Left renal pelvis (tissue), 4 donors: ENCODE results near the gene HLA-DQB1. TPM values are rescaled to one million over a fixed set of nuclear protein-coding genes. Genes with fewer than 3 reads are reported as not detected.
"Not testable (repeated sequence)": the region's sequence is repeated elsewhere in the genome, so short reads cannot be mapped to it uniquely, and the experiment has no call there.

Experiments
- DNase-seq, 4 donors: peaks; one replicate each; pipeline ENCODE4 v3.0.0-alpha.2; 2013; ENCODE audit warnings: low read depth in 4 of 4, low spot score in 3 of 4
- polyA plus RNA-seq, 4 donors: library from polyadenylated mRNA; unstranded; fragments of 120-200 nt; gene quantifications; one replicate each; pipeline ENCODE4 v1.2.1, GENCODE V29; 2013; ENCODE audit not compliant: insufficient read length in 4 of 4

The HLA-DQB1 gene
- polyA plus RNA-seq, 4 donors, result 3.1 to 11.8 (median 6.1) TPM

DNA sequence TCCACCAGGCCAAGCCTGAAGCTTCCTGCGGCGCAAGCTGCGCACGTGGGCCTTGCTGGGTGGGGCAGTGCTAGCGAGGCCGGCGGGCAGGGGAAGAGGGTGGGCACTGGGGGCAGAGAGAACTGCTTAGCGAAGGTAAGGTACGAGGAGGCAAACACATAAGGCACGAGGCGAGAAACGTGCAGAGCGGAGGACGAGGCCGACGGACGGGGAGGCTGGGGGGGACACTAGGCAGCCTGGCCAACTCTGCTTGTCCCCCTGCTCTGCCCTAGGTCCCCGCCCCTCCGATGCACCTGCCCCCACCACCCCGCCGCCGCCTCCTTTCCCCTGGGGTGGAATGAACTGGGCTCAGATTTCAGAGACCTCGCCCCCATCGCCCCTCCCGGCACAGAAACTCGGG lies 2.1 kb downstream of the HLA-DQB1 start:
- no peak for DNase-seq

GRCh38 chr6:32662836-32663235 lies 3.6 kb downstream of the HLA-DQB1 start:
- no peak for DNase-seq

DNA sequence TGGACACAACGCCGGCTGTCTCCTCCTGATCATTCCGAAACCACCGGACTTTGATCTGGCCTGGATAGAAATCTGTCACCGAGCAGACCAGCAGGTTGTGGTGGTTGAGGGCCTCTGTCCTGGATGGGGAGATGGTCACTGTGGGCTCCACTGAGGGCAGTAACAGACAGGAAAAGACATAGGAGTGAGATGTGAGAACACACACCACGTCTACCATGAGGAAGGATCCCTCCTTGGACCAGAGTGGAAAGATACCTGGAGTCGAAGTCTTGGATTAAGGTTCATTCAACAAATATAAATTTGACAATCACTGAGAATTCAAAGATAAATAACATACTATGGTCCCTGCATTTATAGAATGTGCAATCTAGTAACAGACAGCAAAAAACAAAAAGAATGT lies 4.4 kb downstream of the HLA-DQB1 start:
- no peak for DNase-seq

GRCh38 chr6:32659856-32660595 lies 6.4 kb downstream of the HLA-DQB1 start:
- no peak for DNase-seq

GRCh38 chr6:32658268-32658897 lies 8.1 kb downstream of the HLA-DQB1 start:
- DNase-seq, result no peak

DNA sequence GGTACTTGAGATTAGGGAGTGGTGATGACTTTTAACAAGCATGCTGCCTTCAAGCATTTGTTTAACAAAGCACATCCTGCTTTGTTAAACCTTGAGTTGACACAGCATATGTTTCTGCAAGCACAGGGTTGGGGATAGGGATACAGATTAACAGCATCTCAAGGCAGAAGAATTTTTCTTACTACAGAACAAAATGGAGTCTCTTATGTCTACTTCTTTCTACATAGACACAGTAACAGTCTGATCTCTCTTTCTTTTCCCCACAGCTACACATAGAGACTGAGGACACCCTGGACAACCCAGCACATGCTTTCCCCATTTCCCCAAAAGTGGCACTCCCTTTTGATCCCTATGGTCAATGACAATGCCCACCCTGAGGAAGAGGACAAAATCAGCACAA lies 8.6 kb downstream of the HLA-DQB1 start:
- not testable (repeated sequence) for DNase-seq

DNA sequence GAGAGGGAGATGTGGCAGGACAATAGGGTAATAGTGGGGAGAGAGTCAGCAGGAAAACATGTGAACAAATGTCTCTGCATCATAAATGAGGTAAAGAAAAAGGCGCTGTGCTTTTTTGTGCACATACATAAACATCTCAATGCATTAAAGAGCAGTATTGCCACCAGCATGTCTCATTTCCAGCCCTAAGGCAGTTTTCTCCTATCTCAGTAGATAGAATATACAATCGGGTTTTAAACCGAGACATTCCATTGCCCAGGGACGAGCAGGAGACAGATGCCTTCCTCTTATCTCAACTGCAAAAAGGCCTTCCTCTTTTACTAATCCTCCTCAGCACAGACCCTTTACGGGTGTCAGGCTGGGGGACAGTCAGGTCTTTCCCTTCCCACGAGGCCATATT lies 9.1 kb downstream of the HLA-DQB1 start:
- not testable (repeated sequence) for DNase-seq

- DNase-seq, result no peak
These were observed 11.2 kb downstream of the HLA-DQB1 start for GRCh38 chr6:32655203-32655710.

- DNase-seq, result no peak
These were observed 21.3 kb downstream of the HLA-DQB1 start for GRCh38 chr6:32645047-32645703.

DNA sequence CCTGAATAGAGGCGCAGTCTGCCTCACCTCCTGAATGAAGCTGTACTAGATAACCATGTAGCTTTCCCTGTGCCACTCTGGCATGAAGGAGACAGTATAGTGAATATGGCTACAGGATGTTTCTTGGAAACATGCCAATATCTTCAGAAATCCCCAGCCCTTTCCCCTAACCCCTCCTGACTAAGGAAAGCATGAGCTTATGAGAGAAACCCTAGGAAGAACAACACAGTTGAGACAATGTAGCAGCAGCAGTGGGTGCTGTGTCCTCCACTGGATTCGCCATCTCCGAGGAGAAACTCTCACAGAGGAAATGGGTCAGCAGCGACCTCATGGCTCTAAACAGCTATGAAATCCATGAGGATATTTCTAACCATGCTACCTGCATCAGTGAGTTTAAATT lies 22.6 kb downstream of the HLA-DQB1 start:
- DNase-seq, result no peak

DNA sequence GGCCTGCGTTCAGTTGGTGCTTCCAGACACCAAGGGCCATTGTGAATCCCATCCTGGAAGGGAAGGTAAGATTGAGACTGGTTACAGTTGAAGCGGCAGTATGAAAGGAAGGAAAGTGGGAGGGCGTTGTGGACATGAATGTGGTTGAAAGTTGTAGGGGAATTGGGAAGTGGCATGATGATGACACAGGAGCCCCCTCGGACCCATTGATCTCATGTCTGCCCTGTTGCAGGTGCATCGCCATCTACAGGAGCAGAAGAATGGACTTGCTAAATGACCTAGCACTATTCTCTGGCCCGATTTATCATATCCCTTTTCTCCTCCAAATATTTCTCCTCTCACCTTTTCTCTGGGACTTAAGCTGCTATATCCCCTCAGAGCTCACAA lies 23.7 kb downstream of the HLA-DQB1 start:
- DNase-seq, result no peak

GRCh38 chr6:32641785-32642719 lies 24.4 kb downstream of the HLA-DQB1 start:
- DNase-seq, result not testable (repeated sequence)

DNA sequence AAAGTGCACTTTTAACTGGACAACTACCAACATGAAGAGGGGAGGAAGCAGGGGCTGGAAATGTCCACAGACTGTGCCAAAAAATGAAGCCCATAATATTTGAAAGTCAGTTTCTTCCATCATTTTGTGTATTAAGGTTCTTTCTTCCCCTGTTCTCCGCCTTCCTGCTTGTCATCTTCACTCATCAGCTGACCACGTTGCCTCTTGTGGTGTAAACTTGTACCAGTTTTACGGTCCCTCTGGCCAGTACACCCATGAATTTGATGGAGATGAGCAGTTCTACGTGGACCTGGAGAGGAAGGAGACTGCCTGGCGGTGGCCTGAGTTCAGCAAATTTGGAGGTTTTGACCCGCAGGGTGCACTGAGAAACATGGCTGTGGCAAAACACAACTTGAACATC lies 25.3 kb downstream of the HLA-DQB1 start:
- no peak for DNase-seq

- no peak for DNase-seq
These were observed 26.7 kb downstream of the HLA-DQB1 start for GRCh38 chr6:32639440-32640394.

GRCh38 chr6:32638532-32639219 lies 27.8 kb downstream of the HLA-DQB1 start:
- no peak for DNase-seq

- DNase-seq, result no peak
These were observed 28.6 kb downstream of the HLA-DQB1 start for GRCh38 chr6:32637883-32638282.

GRCh38 chr6:32637219-32637880 lies 29.1 kb downstream of the HLA-DQB1 start, which contains the start of gene HLA-DQA1:
Gene HLA-DQA1 (plus strand): TSS chr6:32637406. CDS start chr6:32637459, 53 bp downstream.
- no peak for DNase-seq

GRCh38 chr6:32635526-32636123 lies 30.8 kb downstream of the HLA-DQB1 start:
- no peak for DNase-seq
